ENCODE measurements around the gene RPL6. TPM values are rescaled to one million over a fixed set of nuclear protein-coding genes. Genes with fewer than 3 reads are reported as not detected.

Gene RPL6
- total and polyA plus RNA-seq, 7 donors = 1,578 to 2,662 (median 1,962) TPM

DNA sequence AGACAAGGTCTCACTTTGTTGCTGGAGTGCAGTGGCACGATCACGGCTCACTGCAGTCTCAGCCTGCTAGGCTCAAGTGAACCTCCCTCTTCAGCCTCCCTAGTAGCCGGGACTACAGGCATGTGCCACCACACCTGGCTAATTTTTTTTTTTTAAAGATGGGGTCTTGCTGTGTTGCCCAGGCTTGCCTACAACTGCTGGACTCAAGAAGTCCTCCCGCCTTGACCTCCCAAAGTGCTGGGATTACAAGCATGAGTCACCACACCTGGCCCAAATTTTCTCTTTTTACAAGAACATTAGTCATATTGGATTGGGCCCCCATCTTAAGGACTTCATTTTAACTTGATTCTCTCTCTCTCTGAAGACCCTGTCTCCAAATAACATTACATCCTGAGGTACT lies 20.2 kb downstream of the RPL6 start:
- no peaks in the 10 kb centered on the region for H3K27me3 ChIP-seq
- H3K4me3 ChIP-seq = no peak overlapping the region
- intact Hi-C loops (cut with DNase I) = loop anchor here (5.0 to 10.0 kb wide), 3 partner anchors 72 to 264 kb away; partner anchors contain the start of gene TRAFD1
- DNase-seq = no peak
- H3K36me3 ChIP-seq = no peaks in the 10 kb centered on the region
- H3K9me3 ChIP-seq = no peaks in the 10 kb centered on the region
- H3K4me1 ChIP-seq = peaks cover 0 to 6% (median 2%) of the 10 kb centered on the region in 4 donors
- TF ChIP-seq, protein P1, sequence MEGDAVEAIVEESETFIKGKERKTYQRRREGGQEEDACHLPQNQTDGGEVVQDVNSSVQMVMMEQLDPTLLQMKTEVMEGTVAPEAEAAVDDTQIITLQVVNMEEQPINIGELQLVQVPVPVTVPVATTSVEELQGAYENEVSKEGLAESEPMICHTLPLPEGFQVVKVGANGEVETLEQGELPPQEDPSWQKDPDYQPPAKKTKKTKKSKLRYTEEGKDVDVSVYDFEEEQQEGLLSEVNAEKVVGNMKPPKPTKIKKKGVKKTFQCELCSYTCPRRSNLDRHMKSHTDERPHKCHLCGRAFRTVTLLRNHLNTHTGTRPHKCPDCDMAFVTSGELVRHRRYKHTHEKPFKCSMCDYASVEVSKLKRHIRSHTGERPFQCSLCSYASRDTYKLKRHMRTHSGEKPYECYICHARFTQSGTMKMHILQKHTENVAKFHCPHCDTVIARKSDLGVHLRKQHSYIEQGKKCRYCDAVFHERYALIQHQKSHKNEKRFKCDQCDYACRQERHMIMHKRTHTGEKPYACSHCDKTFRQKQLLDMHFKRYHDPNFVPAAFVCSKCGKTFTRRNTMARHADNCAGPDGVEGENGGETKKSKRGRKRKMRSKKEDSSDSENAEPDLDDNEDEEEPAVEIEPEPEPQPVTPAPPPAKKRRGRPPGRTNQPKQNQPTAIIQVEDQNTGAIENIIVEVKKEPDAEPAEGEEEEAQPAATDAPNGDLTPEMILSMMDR (IDR thresholded peaks at IDR 0.05) = no peak
- TF ChIP-seq POLR2AphosphoS5 (IDR thresholded peaks at IDR 0.05) (no peak), EP300 (IDR thresholded peaks at IDR 0.05) (no peak), POLR2A (IDR thresholded peaks at IDR 0.05) (no peak)
- no peak overlapping the region for H3K27ac ChIP-seq
- 87 to 93% methylated on average over 4 of the region's 4 CpGs for WGBS, 2 donors

DNA sequence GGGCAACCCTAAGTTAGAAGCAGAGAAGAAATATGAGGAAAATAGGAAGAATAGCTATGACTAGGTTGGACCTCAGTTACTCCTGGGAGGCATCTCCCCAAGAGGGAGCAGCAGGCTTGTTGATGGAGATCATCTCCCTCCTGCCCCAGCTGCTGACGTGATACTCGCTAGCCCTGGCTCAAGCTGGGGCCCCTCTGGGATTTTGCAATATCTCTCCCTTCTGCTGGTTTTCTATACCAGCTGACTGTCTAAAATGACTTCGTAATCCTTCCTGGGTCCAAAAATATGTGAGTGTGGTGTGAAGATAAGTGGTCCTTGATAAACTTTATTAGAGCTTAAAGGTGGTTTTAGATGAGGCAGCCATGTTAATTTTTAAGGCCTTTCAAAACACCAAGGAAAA lies 22.7 kb downstream of the RPL6 start:
- Histone ChIP-seq H3K36me3 (no peaks in the 10 kb centered on the region), H3K4me3 (no peak overlapping the region), H3K27ac (no peak overlapping the region), H3K4me1 (peaks cover 0 to 14% (median 7%) of the 10 kb centered on the region in 4 donors), H3K9me3 (no peaks in the 10 kb centered on the region), H3K27me3 (no peaks in the 10 kb centered on the region)
- WGBS, 2 donors = 80 to 83% methylated on average over 3 of the region's 3 CpGs
- no peak for DNase-seq
- intact Hi-C loops (cut with DNase I) = loop anchor here (2.0 to 10.0 kb wide), 4 partner anchors 69 to 262 kb away; partner anchors contain the start of gene TRAFD1
- TF ChIP-seq POLR2AphosphoS5 (IDR thresholded peaks at IDR 0.05) (no peak), POLR2A (IDR thresholded peaks at IDR 0.05) (no peak), EP300 (IDR thresholded peaks at IDR 0.05) (no peak)
- TF ChIP-seq, protein P1 (IDR thresholded peaks at IDR 0.05) = no peak

DNA sequence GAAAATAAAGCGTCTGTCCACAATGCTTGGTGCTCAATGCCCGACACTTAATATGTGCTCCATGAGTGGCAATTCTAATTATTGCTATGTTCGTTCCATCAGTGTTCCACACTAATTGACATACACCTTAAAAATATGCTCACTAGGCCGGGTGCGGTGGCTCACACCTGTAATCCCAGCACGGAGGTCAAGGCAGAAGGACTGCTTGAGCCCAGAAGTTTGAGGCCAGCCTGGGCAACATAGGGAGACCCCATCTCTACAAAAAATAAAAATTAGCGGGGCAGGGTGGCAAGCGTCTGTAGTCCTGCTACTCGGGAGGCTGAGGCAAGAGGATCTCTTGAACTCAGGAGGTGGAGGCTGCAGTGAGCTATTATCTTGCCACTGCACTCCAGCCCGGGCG lies 26.5 kb downstream of the RPL6 start:
- H3K36me3 ChIP-seq = no peaks in the 10 kb centered on the region
- WGBS, 2 donors = 85 to 93% methylated on average over 11 of the region's 11 CpGs

DNA sequence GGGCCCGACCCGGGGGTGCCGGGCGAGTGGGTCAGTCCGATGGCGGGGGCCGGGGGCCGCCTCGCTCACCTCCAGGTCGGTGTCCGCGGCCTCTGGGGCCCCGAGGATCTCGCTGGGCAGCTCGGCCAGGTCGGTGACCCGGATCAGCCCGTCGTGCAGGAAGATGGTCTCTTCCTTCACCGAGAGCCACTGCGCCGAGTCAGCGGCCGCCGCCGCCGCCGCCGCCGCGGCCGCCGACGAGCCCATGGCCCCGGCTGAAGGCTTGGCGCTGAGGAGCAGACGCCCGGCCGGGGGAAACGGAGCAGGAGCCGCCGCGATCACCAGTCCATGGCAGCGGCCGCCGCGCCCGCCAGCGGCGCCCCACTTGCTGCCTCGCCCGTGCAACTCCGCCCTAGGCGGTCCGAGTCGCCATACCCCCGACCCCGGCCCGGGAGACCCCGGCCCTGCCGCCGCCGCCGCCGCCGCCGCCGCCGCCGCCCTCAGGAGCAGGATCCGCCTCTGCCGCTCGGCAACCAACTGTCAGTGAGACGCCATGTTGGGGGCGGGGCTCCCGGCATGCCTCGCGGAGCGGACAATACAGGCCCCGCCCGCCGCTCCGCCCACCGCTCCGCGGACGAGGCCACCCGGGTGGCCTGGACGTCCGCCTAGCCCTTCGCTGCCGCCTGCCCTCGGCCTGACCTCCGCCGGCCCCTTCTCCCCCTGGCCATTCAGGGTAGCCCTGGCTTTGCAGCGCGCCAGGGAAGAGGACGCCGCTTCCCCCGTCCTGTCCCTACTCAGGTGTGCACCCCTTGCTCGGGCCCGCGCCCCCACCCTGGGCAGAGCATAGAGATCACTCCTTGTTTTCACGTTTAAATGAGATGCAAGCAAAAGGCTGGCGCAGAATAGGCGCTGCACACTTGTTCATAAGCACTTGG lies 27.3 kb downstream of the RPL6 start, which contains the start of gene HECTD4:
Gene HECTD4 (minus strand): TSS at position 549 of the 914 bp plus-strand sequence. CDS start 303 bp downstream, at position 246.
- 0 to 37% methylated on average over 106 of the region's 106 CpGs for WGBS, 2 donors
- no peaks in the 10 kb centered on the region for H3K27me3 ChIP-seq
- TF ChIP-seq EP300 (IDR thresholded peaks at IDR 0.05) (no peak), POLR2A (IDR thresholded peaks at IDR 0.05) (peak; percentile 5 to 67), POLR2AphosphoS5 (IDR thresholded peaks at IDR 0.05) (peak; percentile 56 to 87 (median 83))
- peak within 1 kb of the TSS; percentile 79 to 99 (median 86) for H3K4me3 ChIP-seq
- intact Hi-C loops (cut with DNase I) = loop anchor here (5.0 to 10.0 kb wide), 2 partner anchors 257 to 435 kb away; partner anchors contain the start of gene TRAFD1
- H3K9me3 ChIP-seq = no peaks in the 10 kb centered on the region
- H3K4me1 ChIP-seq = peaks cover 0 to 34% (median 32%) of the 10 kb centered on the region in 4 donors
- no peaks in the 10 kb centered on the region for H3K36me3 ChIP-seq
- peak; percentile 95 for DNase-seq
- H3K27ac ChIP-seq = peak within 1 kb of the TSS; percentile 84 to 94 (median 87)

More for the DNA sequence above, 26.5 kb downstream of the RPL6 start:
- intact Hi-C loops (cut with DNase I) = loop anchor here (5.0 to 10.0 kb wide), 2 partner anchors 258 to 436 kb away; partner anchors contain the start of gene TRAFD1
- DNase-seq = no peak
- Histone ChIP-seq H3K27ac (peak overlapping the region; percentile 84 to 94 (median 87)), H3K4me1 (peaks cover 0 to 35% (median 32%) of the 10 kb centered on the region in 4 donors), H3K27me3 (no peaks in the 10 kb centered on the region), H3K4me3 (peak overlapping the region in 3 of 4 donors; percentile 79 to 99 (median 88)), H3K9me3 (no peaks in the 10 kb centered on the region)
- TF ChIP-seq, protein P1 (IDR thresholded peaks at IDR 0.05) = no peak
- TF ChIP-seq POLR2A (IDR thresholded peaks at IDR 0.05) = no peak
- no peak for TF ChIP-seq EP300 (IDR thresholded peaks at IDR 0.05)
- TF ChIP-seq POLR2AphosphoS5 (IDR thresholded peaks at IDR 0.05) = no peak

Measured in sigmoid colon (tissue), 7 donors.